Kidney epithelial cell (primary cell): ENCODE measurements around the gene ZFP37. TPM values are rescaled to one million over a fixed set of nuclear protein-coding genes. Genes with fewer than 3 reads are reported as not detected.

Experiments used
- DNase-seq: peaks from one replicate; pipeline ENCODE4 v3.0.0-alpha.2; 2010; ENCODE audit warnings: low read depth
- H3K27me3 ChIP-seq: 2 replicates; pipeline ENCODE4 v1.6.0; 2011; ENCODE audit warnings: low read length; ENCODE audit not compliant: control insufficient read depth, insufficient read depth
- H3K36me3 ChIP-seq: 2 replicates; pipeline ENCODE4 v1.5.1; 2011; ENCODE audit warnings: low read length; ENCODE audit not compliant: control insufficient read depth, insufficient read depth
- H3K4me3 ChIP-seq: 2 replicates; pipeline ENCODE4 v1.5.1; 2011; ENCODE audit warnings: low read depth, mild to moderate bottlenecking, control low read depth, low read length
- CTCF ChIP-seq: IDR thresholded peaks from 2 replicates; pipeline ENCODE4 v1.5.1; 2011; ENCODE audit warnings: mild to moderate bottlenecking, moderate library complexity, low read length, control low read depth, inconsistent platforms; ENCODE audit not compliant: insufficient read depth, poor library complexity, severe bottlenecking
- total RNA-seq: library from RNA; depleted of rRNA; stranded (reverse); fragments of >200 nt; gene quantifications from 2 replicates; pipeline ENCODE4 v1.2.3, GENCODE V29; 2015

Gene ZFP37
- total RNA-seq, 1 donor from 2014 or later: 0.58 TPM

GRCh38 chr9:113011911-113012381 lies 44.6 kb downstream of the ZFP37 start, which contains the start of gene ZNF883:
Gene ZNF883, minus strand, starts transcription at chr9:113012192.
- H3K36me3 ChIP-seq: no peaks in the 10 kb centered on the region
- DNase-seq: peak; percentile 21
- no peaks in the 10 kb centered on the region for H3K27me3 ChIP-seq
- TF ChIP-seq CTCF: no peak
- peak within 1 kb of the TSS; percentile 49 for H3K4me3 ChIP-seq

GRCh38 chr9:113005777-113006176 lies 50.7 kb downstream of the ZFP37 start:
- no peaks in the 10 kb centered on the region for H3K36me3 ChIP-seq
- H3K27me3 ChIP-seq: no peaks in the 10 kb centered on the region
- DNase-seq: no peak
- no peak overlapping the region for H3K4me3 ChIP-seq
- TF ChIP-seq CTCF: no peak

GRCh38 chr9:112997236-112997941 lies 59.1 kb downstream of the ZFP37 start:
- TF ChIP-seq CTCF: no peak
- no peak for DNase-seq
- no peaks in the 10 kb centered on the region for H3K36me3 ChIP-seq
- H3K27me3 ChIP-seq: no peaks in the 10 kb centered on the region
- no peak overlapping the region for H3K4me3 ChIP-seq

Other genes starting within 250 kb of the ZFP37 start
- not detected in 2 replicates for gene SLC46A2, start 165.8 kb downstream of the ZFP37 start, total RNA-seq
- 2.7 and 3.0 TPM in 2 replicates for gene ZNF883, start 44.5 kb downstream of the ZFP37 start, total RNA-seq
- gene SLC31A2, start 94.3 kb upstream of the ZFP37 start, total RNA-seq: 8.6 and 9.4 TPM in 2 replicates
- 17.2 and 17.7 TPM in 2 replicates for gene FKBP15, start 164.6 kb upstream of the ZFP37 start, total RNA-seq
- gene SLC31A1, start 164.8 kb upstream of the ZFP37 start, total RNA-seq: 19.8 and 20.9 TPM in 2 replicates
- 22.1 and 28.5 TPM in 2 replicates for gene CDC26, start 218.8 kb upstream of the ZFP37 start, total RNA-seq
- gene PRPF4, start 218.9 kb upstream of the ZFP37 start, total RNA-seq: 30.1 and 34.4 TPM in 2 replicates
- gene RNF183, start 246.7 kb upstream of the ZFP37 start, total RNA-seq: not detected in 2 replicates